Measurements from ENCODE around the gene COG8. TPM values are rescaled to one million over a fixed set of nuclear protein-coding genes. Genes with fewer than 3 reads are reported as not detected.

The COG8 gene
- total RNA-seq, 2 experiments from 2014 or later = 31.5 to 32.9 TPM

- Mint-ChIP-seq H3K36me3 (ENCODE audit: low read depth) (peaks cover 60% of the 10 kb centered on the region), H3K9me3 (no peaks in the 10 kb centered on the region), H3K27ac (no peak overlapping the region), H3K4me1 (peaks cover 23% of the 10 kb centered on the region), H3K27me3 (no peaks in the 10 kb centered on the region), H3K4me3 (no peak overlapping the region)
- DNase-seq = no peak
- POLR2A ChIA-PET = no interaction called here
- CTCF ChIA-PET = interaction anchor here (0.7 to 1.5 kb wide), 3 partner anchors 10 to 13 kb away, joined by 3 to 5 read pairs (median 4); partner anchors contain the start of gene VPS4A
These were observed 15.9 kb downstream of the COG8 start for GRCh38 chr16:69323415-69323814.

GRCh38 chr16:69322343-69322742 lies 17.0 kb downstream of the COG8 start:
- Mint-ChIP-seq H3K27me3 (no peaks in the 10 kb centered on the region), H3K9me3 (no peaks in the 10 kb centered on the region), H3K4me1 (peaks cover 17% of the 10 kb centered on the region), H3K36me3 (ENCODE audit: low read depth) (peaks cover 57% of the 10 kb centered on the region), H3K27ac (no peak overlapping the region), H3K4me3 (no peak overlapping the region)
- CTCF ChIA-PET = interaction anchor here (1.5 kb wide), 1 partner anchor 11 kb away, joined by 5 read pairs; no protein-coding TSS in a partner anchor
- DNase-seq = no peak
- POLR2A ChIA-PET = no interaction called here

GRCh38 chr16:69321080-69321479 lies 18.3 kb downstream of the COG8 start:
- ChIA-PET CTCF (interaction anchor here (0.9 kb wide), 1 partner anchor 9 kb away, joined by 6 read pairs; no protein-coding TSS in a partner anchor), POLR2A (no interaction called here)
- no peak overlapping the region for H3K27ac Mint-ChIP-seq
- peaks cover 6% of the 10 kb centered on the region for H3K4me1 Mint-ChIP-seq
- no peaks in the 10 kb centered on the region for H3K9me3 Mint-ChIP-seq
- H3K4me3 Mint-ChIP-seq = no peak overlapping the region
- no peak for DNase-seq
- H3K27me3 Mint-ChIP-seq = no peaks in the 10 kb centered on the region
- peaks cover 61% of the 10 kb centered on the region for H3K36me3 Mint-ChIP-seq (ENCODE audit: low read depth)

- DNase-seq = no peak
- no peaks in the 10 kb centered on the region for H3K9me3 Mint-ChIP-seq
- H3K27me3 Mint-ChIP-seq = no peaks in the 10 kb centered on the region
- ChIA-PET POLR2A (no interaction called here), CTCF (interaction anchor here (0.9 to 1.7 kb wide), 2 partner anchors 9 kb away, joined by 6 to 8 read pairs; partner anchors contain the start of gene PDF)
- peaks cover 2% of the 10 kb centered on the region for H3K4me1 Mint-ChIP-seq
- no peak overlapping the region for H3K27ac Mint-ChIP-seq
- H3K4me3 Mint-ChIP-seq = no peak overlapping the region
- peaks cover 60% of the 10 kb centered on the region for H3K36me3 Mint-ChIP-seq (ENCODE audit: low read depth)
These were observed 18.7 kb downstream of the COG8 start for GRCh38 chr16:69320740-69321073.

- POLR2A ChIA-PET = no interaction called here
- CTCF ChIA-PET = interaction anchor here (0.9 to 1.7 kb wide), 2 partner anchors 8 to 9 kb away, joined by 6 to 8 read pairs; partner anchors contain the start of gene PDF
- no peak for DNase-seq
- H3K9me3 Mint-ChIP-seq = no peaks in the 10 kb centered on the region
- peaks cover 55% of the 10 kb centered on the region for H3K36me3 Mint-ChIP-seq (ENCODE audit: low read depth)
- no peak overlapping the region for H3K27ac Mint-ChIP-seq
- H3K4me3 Mint-ChIP-seq = no peak overlapping the region
- peaks cover 1% of the 10 kb centered on the region for H3K4me1 Mint-ChIP-seq
- H3K27me3 Mint-ChIP-seq = no peaks in the 10 kb centered on the region
These were observed 19.3 kb downstream of the COG8 start for GRCh38 chr16:69319826-69320739.

GRCh38 chr16:69319381-69319780 lies 20.0 kb downstream of the COG8 start:
- peaks cover 51% of the 10 kb centered on the region for H3K36me3 Mint-ChIP-seq (ENCODE audit: low read depth)
- no peak overlapping the region for H3K4me3 Mint-ChIP-seq
- H3K9me3 Mint-ChIP-seq = no peaks in the 10 kb centered on the region
- ChIA-PET POLR2A (no interaction called here), CTCF (interaction anchor here (1.7 kb wide), 1 partner anchor 10 kb away, joined by 8 read pairs; the partner anchor contains the start of gene PDF)
- no peak overlapping the region for H3K27ac Mint-ChIP-seq
- peaks cover 4% of the 10 kb centered on the region for H3K4me1 Mint-ChIP-seq
- no peaks in the 10 kb centered on the region for H3K27me3 Mint-ChIP-seq
- DNase-seq = no peak

- Mint-ChIP-seq H3K36me3 (ENCODE audit: low read depth) (peaks cover 49% of the 10 kb centered on the region), H3K9me3 (no peaks in the 10 kb centered on the region), H3K27me3 (no peaks in the 10 kb centered on the region), H3K4me1 (peaks cover 7% of the 10 kb centered on the region), H3K27ac (no peak overlapping the region), H3K4me3 (no peak overlapping the region)
- POLR2A ChIA-PET = no interaction called here
- CTCF ChIA-PET = interaction anchor here (0.6 to 1.7 kb wide), 2 partner anchors 11 to 433 kb away, joined by 3 to 8 read pairs; partner anchors contain the start of gene PDF
- DNase-seq = no peak
These were observed 20.5 kb downstream of the COG8 start for GRCh38 chr16:69318911-69319289.

- ChIA-PET CTCF (interaction anchor here (0.6 kb wide), 2 partner anchors 13 to 432 kb away, joined by 3 to 4 read pairs; no protein-coding TSS in a partner anchor), POLR2A (interaction anchor here (0.6 kb wide), 1 partner anchor 22 kb away, joined by 6 read pairs; no protein-coding TSS in a partner anchor)
- no peak for DNase-seq
- no peak overlapping the region for H3K27ac Mint-ChIP-seq
- H3K4me1 Mint-ChIP-seq = peaks cover 13% of the 10 kb centered on the region
- H3K4me3 Mint-ChIP-seq = no peak overlapping the region
- H3K36me3 Mint-ChIP-seq (ENCODE audit: low read depth) = peaks cover 52% of the 10 kb centered on the region
- no peaks in the 10 kb centered on the region for H3K9me3 Mint-ChIP-seq
- no peaks in the 10 kb centered on the region for H3K27me3 Mint-ChIP-seq
These were observed 21.0 kb downstream of the COG8 start for GRCh38 chr16:69318177-69318910.

GRCh38 chr16:69316595-69317034 lies 22.7 kb downstream of the COG8 start:
- Mint-ChIP-seq H3K4me3 (no peak overlapping the region), H3K36me3 (ENCODE audit: low read depth) (peaks cover 46% of the 10 kb centered on the region), H3K27ac (no peak overlapping the region), H3K4me1 (peaks cover 19% of the 10 kb centered on the region), H3K27me3 (no peaks in the 10 kb centered on the region), H3K9me3 (no peaks in the 10 kb centered on the region)
- ChIA-PET CTCF (interaction anchor here (1.3 to 1.5 kb wide), 2 partner anchors 10 to 12 kb away, joined by 3 to 5 read pairs; no protein-coding TSS in a partner anchor), POLR2A (no interaction called here)
- DNase-seq = no peak

- CTCF ChIA-PET = interaction anchor here (1.3 to 1.5 kb wide), 2 partner anchors 11 to 13 kb away, joined by 3 to 5 read pairs; no protein-coding TSS in a partner anchor
- no peak for DNase-seq
- Mint-ChIP-seq H3K27me3 (no peaks in the 10 kb centered on the region), H3K4me1 (peaks cover 21% of the 10 kb centered on the region), H3K27ac (no peak overlapping the region), H3K9me3 (no peaks in the 10 kb centered on the region), H3K36me3 (ENCODE audit: low read depth) (peaks cover 37% of the 10 kb centered on the region), H3K4me3 (no peak overlapping the region)
- POLR2A ChIA-PET = no interaction called here
These were observed 23.7 kb downstream of the COG8 start for GRCh38 chr16:69315486-69316311.

- ChIA-PET POLR2A (no interaction called here), CTCF (interaction anchor here (1.0 kb wide), 1 partner anchor 19 kb away, joined by 3 read pairs; no protein-coding TSS in a partner anchor)
- no peak for DNase-seq
- Mint-ChIP-seq H3K4me3 (no peak overlapping the region), H3K4me1 (peaks cover 26% of the 10 kb centered on the region), H3K36me3 (ENCODE audit: low read depth) (peaks cover 36% of the 10 kb centered on the region), H3K27ac (no peak overlapping the region), H3K27me3 (no peaks in the 10 kb centered on the region), H3K9me3 (no peaks in the 10 kb centered on the region)
These were observed 24.8 kb downstream of the COG8 start for GRCh38 chr16:69314534-69314933.

GRCh38 chr16:69313469-69313868 lies 25.9 kb downstream of the COG8 start:
- Mint-ChIP-seq H3K27ac (peak overlapping the region; percentile 31), H3K4me3 (peak overlapping the region; percentile 62), H3K4me1 (peaks cover 26% of the 10 kb centered on the region), H3K36me3 (ENCODE audit: low read depth) (peaks cover 30% of the 10 kb centered on the region), H3K9me3 (no peaks in the 10 kb centered on the region), H3K27me3 (no peaks in the 10 kb centered on the region)
- POLR2A ChIA-PET = no interaction called here
- CTCF ChIA-PET = no interaction called here
- no peak for DNase-seq
